Measurements from ENCODE around the gene PCDHGA1. TPM values are rescaled to one million over a fixed set of nuclear protein-coding genes. Genes with fewer than 3 reads are reported as not detected.

Gene PCDHGA1
- polyA plus RNA-seq, 1 donor (not counting 4 experiments of a cell fraction or from before 2014, with no cell fraction given), result 0.09 TPM

DNA sequence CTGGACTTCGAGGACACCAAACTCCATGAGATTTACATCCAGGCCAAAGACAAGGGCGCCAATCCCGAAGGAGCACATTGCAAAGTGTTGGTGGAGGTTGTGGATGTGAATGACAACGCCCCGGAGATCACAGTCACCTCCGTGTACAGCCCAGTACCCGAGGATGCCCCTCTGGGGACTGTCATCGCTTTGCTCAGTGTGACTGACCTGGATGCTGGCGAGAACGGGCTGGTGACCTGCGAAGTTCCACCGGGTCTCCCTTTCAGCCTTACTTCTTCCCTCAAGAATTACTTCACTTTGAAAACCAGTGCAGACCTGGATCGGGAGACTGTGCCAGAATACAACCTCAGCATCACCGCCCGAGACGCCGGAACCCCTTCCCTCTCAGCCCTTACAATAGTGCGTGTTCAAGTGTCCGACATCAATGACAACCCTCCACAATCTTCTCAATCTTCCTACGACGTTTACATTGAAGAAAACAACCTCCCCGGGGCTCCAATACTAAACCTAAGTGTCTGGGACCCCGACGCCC, 146.8 kb downstream of the PCDHGA1 start:
- Histone ChIP-seq H3K9me1 (ENCODE audit: control insufficient read depth, extremely low read depth, insufficient read depth, low read length) (no peaks in the 10 kb centered on the region), H3K9ac (ENCODE audit: control insufficient read depth, extremely low read depth, insufficient read depth, low read length) (peak overlapping the region; percentile 83), H3K4me2 (ENCODE audit: control insufficient read depth, extremely low read depth, insufficient read depth, low read depth, low read length) (peak overlapping the region; percentile 97), H3K79me2 (ENCODE audit: control insufficient read depth, insufficient read depth, low read length) (peaks cover 7% of the 10 kb centered on the region), H3K27me3 (ENCODE audit: control insufficient read depth, extremely low read depth, insufficient read depth, low read length) (peaks cover 5% of the 10 kb centered on the region), H3K36me3 (ENCODE audit: control insufficient read depth in 2 of 2, extremely low read depth in 1 of 2, insufficient read depth in 2 of 2, low read length in 2 of 2) (peaks cover 0 to 1% of the 10 kb centered on the region in 2 experiments), H2AFZ (ENCODE audit: control insufficient read depth, low read length) (peak overlapping the region; percentile 95), H3K4me1 (ENCODE audit: control insufficient read depth, extremely low read depth, insufficient read depth, low read length) (peaks cover 19% of the 10 kb centered on the region), H3K4me3 (ENCODE audit: control insufficient read depth in 2 of 3, extremely low read depth in 1 of 3, insufficient read depth in 2 of 3, low read depth in 1 of 3, low read length in 3 of 3) (peak overlapping the region; percentile 49 to 96 (median 94)), H3K9me3 (ENCODE audit: control insufficient read depth, low read depth, low read length) (no peaks in the 10 kb centered on the region), H3K27ac (ENCODE audit: control insufficient read depth, insufficient read depth, low read length) (no peak overlapping the region), H4K20me1 (ENCODE audit: control insufficient read depth, extremely low read depth, insufficient read depth, low read length) (no peaks in the 10 kb centered on the region)
- TF ChIP-seq, protein P1, sequence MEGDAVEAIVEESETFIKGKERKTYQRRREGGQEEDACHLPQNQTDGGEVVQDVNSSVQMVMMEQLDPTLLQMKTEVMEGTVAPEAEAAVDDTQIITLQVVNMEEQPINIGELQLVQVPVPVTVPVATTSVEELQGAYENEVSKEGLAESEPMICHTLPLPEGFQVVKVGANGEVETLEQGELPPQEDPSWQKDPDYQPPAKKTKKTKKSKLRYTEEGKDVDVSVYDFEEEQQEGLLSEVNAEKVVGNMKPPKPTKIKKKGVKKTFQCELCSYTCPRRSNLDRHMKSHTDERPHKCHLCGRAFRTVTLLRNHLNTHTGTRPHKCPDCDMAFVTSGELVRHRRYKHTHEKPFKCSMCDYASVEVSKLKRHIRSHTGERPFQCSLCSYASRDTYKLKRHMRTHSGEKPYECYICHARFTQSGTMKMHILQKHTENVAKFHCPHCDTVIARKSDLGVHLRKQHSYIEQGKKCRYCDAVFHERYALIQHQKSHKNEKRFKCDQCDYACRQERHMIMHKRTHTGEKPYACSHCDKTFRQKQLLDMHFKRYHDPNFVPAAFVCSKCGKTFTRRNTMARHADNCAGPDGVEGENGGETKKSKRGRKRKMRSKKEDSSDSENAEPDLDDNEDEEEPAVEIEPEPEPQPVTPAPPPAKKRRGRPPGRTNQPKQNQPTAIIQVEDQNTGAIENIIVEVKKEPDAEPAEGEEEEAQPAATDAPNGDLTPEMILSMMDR (optimal IDR thresholded peaks at IDR 0.05 in 1 of 3, IDR thresholded peaks at IDR 0.05 in 1 of 3, conservative IDR thresholded peaks at IDR 0.05 in 1 of 3; ENCODE audit: extremely low read depth in 1 of 3, insufficient read depth in 2 of 3, low read length in 3 of 3), result no peak
- TF ChIP-seq EZH2 (IDR thresholded peaks at IDR 0.05; ENCODE audit: low read length), result no peak
- dilution Hi-C loops (cut with MboI; ENCODE audit: extremely low pct_ligation_motif_present, low sequenced_read_pairs), result no loop called here
- DNase-seq (ENCODE audit: low read depth, low spot score) (no peak), FAIRE-seq (no peak)

DNA sequence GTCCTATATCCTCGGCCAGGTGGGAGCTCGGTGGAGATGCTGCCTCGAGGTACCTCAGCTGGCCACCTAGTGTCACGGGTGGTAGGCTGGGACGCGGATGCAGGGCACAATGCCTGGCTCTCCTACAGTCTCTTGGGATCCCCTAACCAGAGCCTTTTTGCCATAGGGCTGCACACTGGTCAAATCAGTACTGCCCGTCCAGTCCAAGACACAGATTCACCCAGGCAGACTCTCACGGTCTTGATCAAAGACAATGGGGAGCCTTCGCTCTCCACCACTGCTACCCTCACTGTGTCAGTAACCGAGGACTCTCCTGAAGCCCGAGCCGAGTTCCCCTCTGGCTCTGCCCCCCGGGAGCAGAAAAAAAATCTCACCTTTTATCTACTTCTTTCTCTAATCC, 147.5 kb downstream of the PCDHGA1 start:
- Histone ChIP-seq H4K20me1 (ENCODE audit: control insufficient read depth, extremely low read depth, insufficient read depth, low read length) (no peaks in the 10 kb centered on the region), H3K36me3 (ENCODE audit: control insufficient read depth in 2 of 2, extremely low read depth in 1 of 2, insufficient read depth in 2 of 2, low read length in 2 of 2) (peaks cover 0 to 1% of the 10 kb centered on the region in 2 experiments), H3K4me1 (ENCODE audit: control insufficient read depth, extremely low read depth, insufficient read depth, low read length) (peaks cover 19% of the 10 kb centered on the region), H2AFZ (ENCODE audit: control insufficient read depth, low read length) (no peak overlapping the region), H3K9me3 (ENCODE audit: control insufficient read depth, low read depth, low read length) (no peaks in the 10 kb centered on the region), H3K4me3 (ENCODE audit: control insufficient read depth in 2 of 3, extremely low read depth in 1 of 3, insufficient read depth in 2 of 3, low read depth in 1 of 3, low read length in 3 of 3) (peak overlapping the region in 2 of 3 experiments; percentile 11 to 19), H3K79me2 (ENCODE audit: control insufficient read depth, insufficient read depth, low read length) (peaks cover 7% of the 10 kb centered on the region), H3K4me2 (ENCODE audit: control insufficient read depth, extremely low read depth, insufficient read depth, low read depth, low read length) (peak overlapping the region; percentile 97), H3K27ac (ENCODE audit: control insufficient read depth, insufficient read depth, low read length) (no peak overlapping the region), H3K9me1 (ENCODE audit: control insufficient read depth, extremely low read depth, insufficient read depth, low read length) (no peaks in the 10 kb centered on the region), H3K9ac (ENCODE audit: control insufficient read depth, extremely low read depth, insufficient read depth, low read length) (no peak overlapping the region), H3K27me3 (ENCODE audit: control insufficient read depth, extremely low read depth, insufficient read depth, low read length) (peaks cover 5% of the 10 kb centered on the region)
- no peak for DNase-seq (ENCODE audit: low read depth, low spot score)
- TF ChIP-seq EZH2 (IDR thresholded peaks at IDR 0.05; ENCODE audit: low read length), result no peak
- TF ChIP-seq, protein P1 (optimal IDR thresholded peaks at IDR 0.05 in 1 of 3, IDR thresholded peaks at IDR 0.05 in 1 of 3, conservative IDR thresholded peaks at IDR 0.05 in 1 of 3; ENCODE audit: extremely low read depth in 1 of 3, insufficient read depth in 2 of 3, low read length in 3 of 3), result no peak
- no peak for FAIRE-seq
- dilution Hi-C loops (cut with MboI; ENCODE audit: extremely low pct_ligation_motif_present, low sequenced_read_pairs), result no loop called here

Measured in keratinocyte (primary cell).